KOPT-K1 (cell line): Measurements from ENCODE around the gene CCDC74B.
"Not testable (repeated sequence)": the region's sequence is repeated elsewhere in the genome, so short reads cannot be mapped to it uniquely, and the experiment has no call there.

Source experiments
- H3K27ac ChIP-seq: fragments of 200-600 bp; sonication (generic); 2 replicates; pipeline ENCODE4 v1.5.1; 2016; ENCODE audit warnings: antibody characterized with exemption, mild to moderate bottlenecking, low read depth, low read length; ENCODE audit not compliant: poor library complexity, severe bottlenecking
- H3K36me3 ChIP-seq: fragments of 200-600 bp; sonication (generic); 2 replicates; pipeline ENCODE4 v1.5.1; 2017; ENCODE audit warnings: antibody characterized with exemption, mild to moderate bottlenecking, low read length, moderate library complexity; ENCODE audit not compliant: insufficient read depth
- H3K9me3 ChIP-seq: fragments of 200-600 bp; sonication (generic); 2 replicates; pipeline ENCODE4 v1.5.1; 2017; ENCODE audit warnings: antibody characterized with exemption, low read length, mild to moderate bottlenecking; ENCODE audit not compliant: insufficient read depth, poor library complexity, severe bottlenecking

The CCDC74B gene

DNA sequence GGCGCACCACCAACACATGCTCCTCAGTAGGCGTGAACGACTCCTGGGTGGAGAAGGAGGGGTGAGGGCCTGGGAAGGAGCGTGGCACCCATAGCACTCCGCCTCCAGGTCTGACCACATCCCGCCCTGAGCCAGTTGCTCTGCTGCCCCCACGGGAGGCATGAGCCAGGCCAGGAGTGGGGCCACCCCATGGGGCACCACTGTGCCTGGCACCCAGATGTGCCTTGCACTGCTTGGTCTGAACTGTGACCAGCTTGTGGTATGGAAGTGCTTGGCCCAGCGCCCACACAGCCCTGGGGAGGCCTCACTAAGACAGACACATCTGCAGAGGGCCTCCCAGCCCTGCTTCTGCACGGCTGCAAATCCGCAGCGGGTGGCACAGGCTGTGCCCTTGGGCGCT, 12.4 kb upstream of the CCDC74B start:
- not testable (repeated sequence) for H3K9me3 ChIP-seq
- H3K36me3 ChIP-seq = peaks cover 75% of the 10 kb centered on the region
- peak overlapping the region; percentile 38 for H3K27ac ChIP-seq

DNA sequence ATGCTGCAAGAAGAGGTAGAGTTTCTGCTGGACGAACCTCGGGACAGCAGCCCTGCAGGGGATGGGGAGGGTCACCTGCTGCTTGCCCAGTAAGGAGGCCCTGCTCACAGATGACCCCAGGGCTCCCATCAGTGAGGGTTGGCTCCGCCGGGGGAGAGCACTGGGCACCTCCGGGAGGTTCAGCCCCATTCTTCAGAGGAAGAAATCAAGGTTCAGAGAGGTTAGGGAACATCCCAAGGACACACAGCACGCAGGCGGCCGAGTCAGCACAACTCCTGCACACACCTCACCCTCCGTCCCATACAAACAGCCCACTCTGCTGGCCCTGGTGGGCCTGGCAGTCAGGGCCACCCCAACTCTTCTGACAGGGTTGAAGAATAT, 11.7 kb upstream of the CCDC74B start:
- H3K36me3 ChIP-seq = peaks cover 79% of the 10 kb centered on the region
- H3K27ac ChIP-seq = no peak overlapping the region
- H3K9me3 ChIP-seq = no peaks in the 10 kb centered on the region

DNA sequence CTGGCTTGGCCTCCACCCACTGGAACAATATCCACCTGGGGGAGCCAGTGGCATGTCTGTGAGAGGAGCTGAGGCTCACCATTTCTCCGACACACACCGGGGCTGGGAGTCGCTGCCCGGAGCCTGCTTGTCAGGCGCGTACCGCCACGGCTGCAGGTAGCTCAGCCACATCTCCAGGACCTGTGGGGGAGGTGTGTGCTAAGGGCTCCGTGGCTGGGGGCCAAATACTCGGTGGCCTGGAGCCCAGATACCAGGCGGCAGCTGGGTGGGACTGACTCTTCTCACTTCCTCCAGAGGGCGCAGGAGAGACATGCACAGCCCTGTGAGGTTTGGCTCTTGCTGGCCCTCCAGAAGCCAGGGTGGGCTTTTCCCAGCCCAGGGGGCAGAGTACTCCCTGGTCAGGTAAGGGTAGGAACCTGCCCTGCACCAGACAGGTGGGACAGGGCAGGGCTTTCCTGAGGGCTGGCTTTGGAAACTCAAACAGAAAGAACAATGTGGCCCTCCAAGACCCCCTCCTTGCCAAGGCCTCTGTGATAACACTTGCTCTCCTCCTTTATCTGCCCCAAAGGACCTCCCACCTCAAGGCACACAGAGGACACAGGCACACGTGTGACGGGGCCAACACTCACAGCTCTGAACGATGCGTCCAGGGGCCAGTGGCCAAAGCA, 11.2 kb upstream of the CCDC74B start:
- H3K9me3 ChIP-seq, H3K27ac ChIP-seq: not testable (repeated sequence)
- peaks cover 76% of the 10 kb centered on the region for H3K36me3 ChIP-seq

DNA sequence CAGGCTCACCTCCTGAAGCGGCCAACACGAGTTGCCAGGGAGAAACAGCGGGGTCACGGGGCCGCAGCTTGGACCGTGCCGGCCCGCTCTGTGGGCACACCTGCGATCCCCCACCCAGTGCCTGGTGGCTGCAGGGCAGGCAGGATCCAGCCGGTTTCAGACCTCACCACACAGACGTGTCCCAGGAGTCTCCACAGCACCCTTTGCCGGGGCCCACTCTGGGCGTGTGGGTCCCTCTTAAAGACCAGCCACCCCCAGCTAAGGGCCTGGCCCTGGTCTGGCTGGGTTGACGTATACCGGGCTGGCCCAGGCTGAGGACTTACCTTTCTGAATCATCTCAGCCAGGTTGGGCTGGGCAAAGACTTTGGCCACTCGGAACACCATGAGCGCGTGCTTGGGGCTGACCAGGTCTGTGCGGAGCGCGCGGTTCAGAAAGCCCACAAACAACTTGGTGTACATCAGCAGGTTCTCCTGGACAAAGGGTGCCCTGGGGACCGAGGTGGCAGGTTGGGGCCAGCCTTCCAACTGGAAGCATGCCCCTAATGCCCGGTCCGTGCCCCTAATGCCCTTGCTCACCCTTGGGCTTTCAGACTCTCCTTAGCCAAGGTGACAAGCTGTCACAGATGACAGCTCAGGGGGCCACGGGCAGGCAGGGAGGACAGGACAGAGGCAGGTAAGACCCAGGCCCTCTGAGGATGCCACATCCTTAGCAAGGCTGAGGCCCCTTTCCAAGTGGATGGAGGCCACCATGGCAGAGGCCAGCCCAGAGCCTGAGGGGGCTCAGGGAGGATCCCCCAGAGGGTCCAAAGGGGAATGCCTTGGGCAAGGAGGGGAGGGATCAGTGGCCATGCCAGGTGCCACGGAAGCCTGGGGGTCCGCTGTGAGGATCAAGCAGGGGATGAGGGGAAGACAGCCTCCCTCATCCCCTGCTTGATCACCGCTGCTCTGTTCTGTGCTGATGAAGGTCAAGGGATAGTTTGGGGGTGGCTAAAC, 10.2 kb upstream of the CCDC74B start:
- H3K9me3 ChIP-seq = no peaks in the 10 kb centered on the region
- H3K36me3 ChIP-seq = peaks cover 78% of the 10 kb centered on the region
- no peak overlapping the region for H3K27ac ChIP-seq

DNA sequence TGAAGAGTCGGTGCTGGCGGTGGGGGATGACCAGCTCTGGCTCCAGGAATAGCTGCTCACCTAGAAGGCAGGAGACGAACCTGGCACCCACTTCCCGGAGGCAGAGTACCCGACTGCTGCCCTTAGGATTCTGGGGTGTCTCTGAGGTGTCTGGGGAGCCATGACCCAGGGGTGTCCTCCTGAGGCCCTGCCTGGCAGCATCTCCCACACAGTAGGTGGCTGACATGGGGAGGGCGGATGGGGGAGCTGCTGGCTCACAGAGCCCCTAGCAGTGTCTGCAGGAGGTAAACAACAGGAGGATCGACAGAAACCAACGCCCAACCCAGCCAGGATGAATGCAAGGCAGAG, 9.5 kb upstream of the CCDC74B start:
- peaks cover 72% of the 10 kb centered on the region for H3K36me3 ChIP-seq
- not testable (repeated sequence) for H3K9me3 ChIP-seq, H3K27ac ChIP-seq

DNA sequence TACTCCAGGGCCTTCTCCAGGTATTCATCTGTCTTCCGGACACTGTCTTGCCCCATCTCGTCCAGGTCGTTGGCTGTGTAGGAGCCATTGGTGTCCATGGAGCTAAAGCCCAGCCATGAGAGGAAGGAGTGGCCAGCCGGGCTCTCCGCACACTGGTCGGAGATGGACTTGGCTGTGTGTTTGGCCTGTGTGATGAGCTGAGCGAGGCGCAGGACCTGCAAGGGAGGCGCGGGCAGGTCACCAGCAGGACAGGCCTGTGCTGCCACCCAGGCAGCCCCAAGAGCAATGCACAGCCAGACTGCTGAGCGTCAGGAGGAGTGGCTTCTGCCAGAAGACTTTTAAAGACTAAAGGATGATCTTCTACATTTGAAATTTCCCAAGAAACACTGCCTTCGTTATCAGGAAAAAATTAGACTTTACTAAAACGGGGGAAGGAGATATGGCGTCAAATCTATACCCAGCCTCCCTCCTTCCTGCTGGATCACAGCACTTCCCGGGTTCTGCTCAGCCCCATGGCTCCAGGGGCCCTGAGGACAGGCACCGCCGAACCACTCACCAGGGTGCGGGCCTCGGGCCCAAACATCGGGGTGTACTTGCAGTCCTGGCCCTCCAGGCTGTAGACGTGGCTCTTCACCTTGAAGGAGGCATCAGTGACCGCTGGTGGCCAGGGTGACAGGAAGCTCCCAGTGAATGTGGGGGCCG, 9.0 kb upstream of the CCDC74B start:
- H3K36me3 ChIP-seq = peaks cover 68% of the 10 kb centered on the region
- H3K27ac ChIP-seq, H3K9me3 ChIP-seq: not testable (repeated sequence)

DNA sequence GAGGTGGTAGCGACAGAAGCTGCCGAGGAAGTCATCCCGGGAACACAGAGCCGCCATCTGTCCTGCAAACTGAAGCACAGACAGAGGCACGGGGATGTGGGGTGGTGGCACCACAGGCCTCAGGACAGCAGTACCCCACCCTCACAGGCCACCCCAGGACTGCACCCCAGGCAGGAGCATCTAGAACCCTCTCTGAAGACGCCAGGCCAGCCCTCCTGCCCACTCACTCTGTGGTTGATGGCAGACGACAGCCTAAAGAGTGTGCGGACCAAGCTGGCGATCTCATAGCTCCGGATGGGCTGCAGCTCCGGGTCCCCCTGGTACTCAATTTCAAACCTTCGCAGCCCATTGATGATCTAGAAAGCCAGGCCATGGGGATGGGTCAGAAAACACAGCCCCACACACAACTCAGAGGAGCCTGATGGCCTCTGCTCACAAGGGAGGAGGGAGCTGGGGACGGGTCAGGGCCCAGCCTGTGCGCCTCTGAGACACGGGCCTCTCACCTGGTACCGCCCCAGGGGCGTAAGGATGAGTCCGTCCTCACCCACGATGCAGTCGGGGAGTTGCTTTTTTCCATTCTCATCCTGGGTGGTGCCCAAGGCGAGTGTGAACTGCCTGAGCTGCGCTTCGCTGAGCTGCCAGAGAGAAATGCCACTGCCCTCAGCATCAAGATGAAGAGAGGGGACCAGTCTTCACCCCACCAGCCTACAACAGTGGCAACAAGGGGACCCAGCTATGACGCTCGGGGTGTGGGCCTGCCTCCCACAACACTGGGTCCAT, 8.1 kb upstream of the CCDC74B start:
- H3K9me3 ChIP-seq = no peaks in the 10 kb centered on the region
- H3K36me3 ChIP-seq = peaks cover 59% of the 10 kb centered on the region
- no peak overlapping the region for H3K27ac ChIP-seq

DNA sequence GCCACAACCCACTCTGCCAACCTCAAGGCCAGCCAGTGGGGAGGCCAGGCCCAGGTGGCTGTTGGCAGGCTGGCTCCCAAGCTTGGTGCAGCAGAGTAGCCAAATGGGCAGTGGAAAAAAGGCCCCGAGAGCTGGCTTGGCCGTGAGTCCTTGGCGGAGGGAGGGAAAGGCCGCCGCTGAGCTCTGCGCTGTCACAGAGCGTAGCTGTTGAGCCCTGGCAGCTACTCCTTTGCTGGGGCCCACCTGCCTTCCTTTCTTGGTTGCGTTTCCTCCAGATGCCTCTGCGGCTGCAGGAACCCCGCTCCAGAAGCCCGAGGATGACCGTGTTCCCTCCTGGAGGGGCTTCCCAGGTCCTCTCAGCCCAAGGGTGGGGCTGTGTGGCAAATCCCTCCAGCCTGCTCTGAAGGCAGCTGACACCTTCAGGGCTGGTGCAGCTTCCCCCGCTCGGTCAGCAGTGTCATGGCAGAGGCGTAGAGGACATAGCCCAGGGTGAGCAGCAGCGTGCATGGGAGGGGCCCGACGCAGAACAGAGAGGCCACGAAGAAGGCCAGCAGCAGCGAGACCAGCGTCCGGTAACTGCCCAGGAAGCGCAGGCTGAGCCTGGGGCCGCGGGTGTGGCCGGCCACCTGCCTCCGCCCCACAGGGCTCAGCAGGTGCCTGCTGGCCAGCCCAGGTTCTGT, 7.4 kb upstream of the CCDC74B start:
- H3K36me3 ChIP-seq = peaks cover 52% of the 10 kb centered on the region
- H3K27ac ChIP-seq = not testable (repeated sequence)

DNA sequence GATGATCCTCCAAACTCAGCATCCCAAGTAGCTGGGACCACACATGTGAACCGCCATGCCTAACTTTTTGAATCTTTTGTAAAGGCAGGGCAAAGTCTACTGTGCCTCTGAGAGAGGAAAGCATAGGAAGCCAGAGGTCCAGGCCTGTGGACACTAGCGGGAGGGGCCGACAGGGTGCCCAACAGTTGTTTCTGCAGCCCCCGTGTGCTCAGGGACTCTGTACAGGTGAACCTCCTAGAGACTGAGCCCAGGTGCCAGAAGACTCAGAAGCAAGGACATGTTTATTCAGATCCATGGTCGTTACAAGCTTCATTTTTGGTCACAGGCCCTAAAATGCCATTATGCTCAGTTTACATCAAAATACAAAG, 6.2 kb upstream of the CCDC74B start:
- not testable (repeated sequence) for H3K27ac ChIP-seq, H3K9me3 ChIP-seq
- peaks cover 51% of the 10 kb centered on the region for H3K36me3 ChIP-seq

More for the DNA sequence above, 7.4 kb upstream of the CCDC74B start:
- H3K9me3 ChIP-seq = not testable (repeated sequence)

DNA sequence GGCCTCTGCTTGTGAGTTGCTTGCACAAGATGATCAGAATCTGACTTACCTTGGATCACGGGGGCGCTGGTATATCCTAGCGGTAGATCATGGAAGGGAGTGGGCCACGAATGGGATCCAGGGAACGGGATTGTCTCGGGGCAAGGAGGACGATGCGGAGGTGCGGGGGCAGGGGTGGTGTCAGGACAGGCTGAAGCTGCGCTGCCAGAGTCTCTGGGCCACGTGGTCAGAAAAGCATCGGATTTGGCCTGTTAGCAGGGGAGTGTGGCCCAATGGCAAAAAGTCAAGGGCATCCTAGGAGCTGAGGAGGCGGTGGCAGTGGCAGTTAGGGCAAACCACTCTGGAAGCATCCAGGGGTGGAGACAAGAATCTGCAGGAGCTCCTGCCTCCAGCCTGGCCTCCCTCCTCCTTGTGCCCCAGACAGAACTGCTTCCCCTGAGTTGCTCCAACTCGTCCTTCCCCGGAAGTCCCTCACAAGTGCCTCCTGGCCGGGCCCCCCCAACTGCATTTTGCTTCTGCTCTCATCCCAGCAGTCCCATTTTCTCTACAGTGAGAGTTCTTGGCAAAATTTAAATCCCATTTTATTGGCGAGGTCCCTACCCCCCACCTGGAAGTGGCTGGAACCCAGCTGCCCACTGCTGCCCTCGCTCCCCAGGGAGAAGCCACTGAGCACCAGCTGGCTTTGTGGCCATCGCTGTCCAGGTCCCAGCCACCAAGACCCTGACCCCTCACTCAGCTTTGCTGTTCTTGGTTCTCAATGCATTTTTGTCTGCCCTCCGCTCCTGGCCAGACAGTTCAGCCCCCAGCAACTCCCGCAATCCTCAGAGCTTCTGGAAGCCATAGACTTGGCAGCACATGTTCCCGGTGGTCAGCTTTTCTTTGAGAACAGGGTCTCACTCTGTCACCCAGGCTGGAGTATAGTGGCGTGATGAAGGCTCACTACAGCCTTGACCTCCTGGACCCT, 5.6 kb upstream of the CCDC74B start:
- Histone ChIP-seq H3K36me3 (peaks cover 45% of the 10 kb centered on the region), H3K9me3 (no peaks in the 10 kb centered on the region), H3K27ac (no peak overlapping the region)

DNA sequence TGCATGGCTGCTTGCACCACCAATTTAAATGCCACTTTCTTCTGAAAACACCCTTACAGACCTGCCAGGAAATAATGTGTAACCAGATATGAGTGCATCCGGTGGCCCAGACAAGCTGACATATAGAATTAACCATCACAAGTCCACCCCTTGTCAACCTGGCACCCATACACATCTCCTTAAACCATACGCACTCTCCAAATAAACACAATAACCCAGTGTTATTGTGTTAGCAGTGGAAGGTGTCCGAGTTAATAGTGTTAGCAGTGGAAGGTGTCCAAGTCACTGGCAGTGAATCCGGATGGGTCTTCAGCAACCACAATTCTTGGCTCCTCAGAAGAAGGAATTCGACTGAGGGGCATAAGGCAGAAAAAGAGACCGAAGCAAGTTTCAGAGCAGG, 3.6 kb upstream of the CCDC74B start:
- not testable (repeated sequence) for H3K27ac ChIP-seq, H3K9me3 ChIP-seq
- peaks cover 25% of the 10 kb centered on the region; the same call in 1 of the 2 replicates for H3K36me3 ChIP-seq

DNA sequence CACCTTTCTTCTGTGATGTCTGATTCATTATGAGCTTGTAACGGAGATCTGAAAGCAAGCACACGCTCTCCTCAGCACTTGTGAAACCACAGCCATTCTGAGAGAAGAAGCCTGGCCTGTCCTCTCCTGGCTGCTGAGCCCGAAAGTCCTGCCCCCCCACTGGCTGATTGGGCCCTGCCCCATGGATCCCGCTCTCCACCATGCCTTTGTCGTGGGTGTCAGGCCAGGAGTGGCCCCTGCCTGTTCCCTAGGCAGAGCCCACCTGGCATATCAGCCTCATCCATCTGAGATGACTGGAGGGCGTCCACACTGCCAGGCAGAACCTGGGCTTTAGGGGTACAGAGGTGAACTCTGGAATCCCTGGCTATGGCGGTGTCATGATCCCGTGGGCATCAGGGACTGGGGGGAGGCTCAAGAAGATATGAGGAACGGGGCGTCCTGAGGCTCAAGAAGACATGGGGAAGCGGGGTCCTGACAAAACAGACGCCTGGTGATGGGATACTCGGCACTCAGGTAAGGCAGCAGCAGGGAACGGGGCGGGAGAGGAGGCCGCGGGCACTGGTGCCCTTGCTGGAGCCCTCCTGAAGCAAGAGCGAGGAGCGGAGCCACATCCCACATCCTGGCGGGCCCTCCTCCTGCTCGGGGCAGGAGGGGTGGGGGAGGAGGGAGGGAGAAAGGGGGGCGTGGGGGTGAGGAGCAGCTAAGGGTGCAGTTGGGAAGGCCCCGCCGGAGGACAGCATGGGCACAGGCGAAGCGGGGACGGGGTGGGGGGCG, 1.5 kb downstream of the CCDC74B start:
- not testable (repeated sequence) for H3K9me3 ChIP-seq, H3K27ac ChIP-seq

More for the DNA sequence above, 1.5 kb downstream of the CCDC74B start:
- H3K36me3 ChIP-seq = not testable (repeated sequence)
